ENCODE measurements around the gene S100P.

DNA sequence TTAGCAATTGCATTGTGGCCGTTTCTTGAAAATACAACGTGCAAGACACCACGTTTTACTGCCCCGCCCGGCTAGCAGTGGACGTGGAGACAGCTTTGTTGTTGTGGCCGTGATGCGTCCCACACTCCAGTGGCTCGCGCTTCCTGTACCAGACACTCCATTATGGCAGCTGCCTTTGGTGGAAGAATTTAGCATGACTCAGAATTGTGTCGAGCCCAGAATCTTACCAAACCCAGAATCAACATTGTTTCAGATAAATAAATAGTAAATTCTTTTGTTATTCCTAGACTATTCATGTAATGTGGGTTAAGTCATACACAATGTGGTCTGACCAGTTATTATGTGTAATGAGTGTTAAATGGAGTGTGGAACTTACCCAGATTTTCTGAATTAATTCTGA is 25.3 kb upstream of the S100P start:
- TF ChIP-seq POLR2A (IDR thresholded peaks at IDR 0.05) (no peak), POLR2AphosphoS5 (IDR thresholded peaks at IDR 0.05) (no peak)
- TF ChIP-seq, protein P1, sequence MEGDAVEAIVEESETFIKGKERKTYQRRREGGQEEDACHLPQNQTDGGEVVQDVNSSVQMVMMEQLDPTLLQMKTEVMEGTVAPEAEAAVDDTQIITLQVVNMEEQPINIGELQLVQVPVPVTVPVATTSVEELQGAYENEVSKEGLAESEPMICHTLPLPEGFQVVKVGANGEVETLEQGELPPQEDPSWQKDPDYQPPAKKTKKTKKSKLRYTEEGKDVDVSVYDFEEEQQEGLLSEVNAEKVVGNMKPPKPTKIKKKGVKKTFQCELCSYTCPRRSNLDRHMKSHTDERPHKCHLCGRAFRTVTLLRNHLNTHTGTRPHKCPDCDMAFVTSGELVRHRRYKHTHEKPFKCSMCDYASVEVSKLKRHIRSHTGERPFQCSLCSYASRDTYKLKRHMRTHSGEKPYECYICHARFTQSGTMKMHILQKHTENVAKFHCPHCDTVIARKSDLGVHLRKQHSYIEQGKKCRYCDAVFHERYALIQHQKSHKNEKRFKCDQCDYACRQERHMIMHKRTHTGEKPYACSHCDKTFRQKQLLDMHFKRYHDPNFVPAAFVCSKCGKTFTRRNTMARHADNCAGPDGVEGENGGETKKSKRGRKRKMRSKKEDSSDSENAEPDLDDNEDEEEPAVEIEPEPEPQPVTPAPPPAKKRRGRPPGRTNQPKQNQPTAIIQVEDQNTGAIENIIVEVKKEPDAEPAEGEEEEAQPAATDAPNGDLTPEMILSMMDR (IDR thresholded peaks at IDR 0.05): no peak

All from prostate gland (tissue), 2 donors.